Activated CD8-positive, alpha-beta memory T cell treated with anti-CD3 and anti-CD28 coated beads for 36 hours (primary cell): ENCODE results near the gene UCP2. TPM values are rescaled to one million over a fixed set of nuclear protein-coding genes. Genes with fewer than 3 reads are reported as not detected.

Source experiments
- CTCF ChIA-PET: fragments of 350-600 bp; sonication (Branson Sonifier 250); formaldehyde crosslinking; loops from one replicate; lab custom pipeline; 2021; ENCODE audit warnings: antibody characterized with exemption; lab: Charles Lee
- POLR2A ChIA-PET: fragments of 350-600 bp; sonication (Branson Sonifier 250); formaldehyde crosslinking; loops from one replicate; lab custom pipeline; 2021; ENCODE audit warnings: antibody characterized with exemption; lab: Charles Lee
- total RNA-seq, 2 experiments: library from RNA; stranded (reverse); gene quantifications; one replicate each; pipeline ENCODE4 v1.2.3, GENCODE V29; 2021

UCP2 gene
- total RNA-seq, 2 experiments from 2014 or later, result 270 to 279 TPM

DNA sequence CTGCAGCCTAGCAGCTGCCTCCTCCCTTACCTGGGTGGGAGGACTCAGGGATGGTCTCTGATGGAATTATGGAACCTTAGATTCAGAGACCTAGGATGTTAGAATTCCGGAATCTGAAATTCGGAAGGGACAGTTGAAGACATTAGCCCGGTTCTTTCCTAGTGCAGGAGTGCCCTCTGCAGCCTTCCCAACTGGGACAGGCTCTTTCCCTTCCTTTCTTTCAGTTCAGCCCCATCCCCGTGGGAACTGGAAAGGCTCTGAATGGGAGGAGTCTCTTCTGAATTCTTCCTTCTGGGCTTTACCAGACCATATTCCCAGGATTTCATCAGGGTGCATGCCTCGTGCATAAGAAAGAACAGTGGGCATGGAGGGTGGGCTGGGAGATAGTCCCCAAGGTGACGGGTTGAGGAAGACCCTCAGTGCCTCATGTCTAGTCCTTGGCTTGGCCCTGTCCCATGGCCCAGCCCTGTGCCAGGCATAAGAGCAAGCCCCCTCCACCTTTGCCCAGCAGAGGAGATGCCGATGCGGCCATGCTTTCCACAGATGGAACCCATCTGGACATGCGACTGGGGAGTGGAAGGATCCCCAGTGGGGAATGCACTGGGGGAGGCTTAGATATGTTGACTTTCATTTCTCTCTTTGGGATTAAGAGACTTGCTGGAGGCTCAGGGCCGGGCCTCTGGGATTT is 17.4 kb downstream of the UCP2 start:
- ChIA-PET CTCF (interaction anchor here (0.7 to 2.0 kb wide), 6 partner anchors 12 to 86 kb away, joined by 3 to 13 read pairs (median 4); no protein-coding TSS in a partner anchor), POLR2A (interaction anchor here (1.6 kb wide), 1 partner anchor 15 kb away, joined by 6 read pairs; no protein-coding TSS in a partner anchor)

DNA sequence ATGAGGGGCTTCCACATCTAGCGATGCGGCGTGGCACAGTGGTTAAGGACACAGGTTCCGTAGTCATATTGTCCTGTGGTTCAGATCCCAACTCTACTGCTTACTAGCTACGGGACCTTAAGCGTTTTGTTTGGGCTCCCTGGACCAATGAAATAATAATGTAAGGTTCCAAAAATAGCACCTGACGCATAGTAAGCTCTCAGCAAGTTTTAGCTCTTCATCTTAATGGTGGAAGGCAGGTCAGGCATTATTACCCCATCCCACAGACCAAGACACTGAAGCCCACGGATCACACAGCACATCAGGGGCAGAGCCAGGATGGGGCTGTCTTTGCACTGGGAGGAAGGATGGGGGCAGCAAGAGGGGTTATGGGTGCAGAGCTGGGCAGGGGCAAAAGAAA is 18.8 kb downstream of the UCP2 start:
- ChIA-PET CTCF (interaction anchor here (0.8 to 2.0 kb wide), 16 partner anchors 11 to 137 kb away, joined by 3 to 13 read pairs (median 3); partner anchors contain the start of gene UCP2), POLR2A (interaction anchor here (0.6 to 1.6 kb wide), 3 partner anchors 16 to 207 kb away, joined by 3 to 6 read pairs (median 3); no protein-coding TSS in a partner anchor)

DNA sequence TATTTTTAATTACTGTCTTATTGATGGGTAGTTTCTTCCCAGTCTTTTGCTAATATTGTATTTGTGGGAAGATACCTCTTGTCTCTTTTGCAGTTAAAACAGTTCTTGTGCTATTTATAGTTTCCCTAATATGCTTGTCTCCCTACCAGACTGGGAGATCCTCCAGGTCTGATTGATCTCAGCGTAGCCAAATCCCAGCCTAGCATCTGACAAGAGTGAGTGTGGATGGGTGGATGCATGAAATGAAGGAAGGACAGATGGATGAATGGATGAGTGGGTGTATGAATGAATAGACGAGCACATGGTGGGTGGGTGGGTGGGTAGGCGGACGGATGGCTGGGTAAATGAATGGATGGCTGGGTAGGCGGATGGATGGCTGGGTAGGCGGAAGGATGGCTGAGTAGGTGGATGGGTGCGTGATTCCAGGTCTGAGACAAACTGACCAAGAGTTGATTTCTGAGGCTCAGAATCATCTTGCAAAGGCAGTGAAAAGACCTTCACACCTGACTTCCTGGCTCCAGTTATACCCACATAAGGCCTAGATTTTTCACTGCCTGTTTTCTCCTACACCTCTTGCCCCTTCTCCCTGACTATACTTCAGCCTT is 20.4 kb downstream of the UCP2 start:
- ChIA-PET POLR2A (no interaction called here), CTCF (no interaction called here)

DNA sequence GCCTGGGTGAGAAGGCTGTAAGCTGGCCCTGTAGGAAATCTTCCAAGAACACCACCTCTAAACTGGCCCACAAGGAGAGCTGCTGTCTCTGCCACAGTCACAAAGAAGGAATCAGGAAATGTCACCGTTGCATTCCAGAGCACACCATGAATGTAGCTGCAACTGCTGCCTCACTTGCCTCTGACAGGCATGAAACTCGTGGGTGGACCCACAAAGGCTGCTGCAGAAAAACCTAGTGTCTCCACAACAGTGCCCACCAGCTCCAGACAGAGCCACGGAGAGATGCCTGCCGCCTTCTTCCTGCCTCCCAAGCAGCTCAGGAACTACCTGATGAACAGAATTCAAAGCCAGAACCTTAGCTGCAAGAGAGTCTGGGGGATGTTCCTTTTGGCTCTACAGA is 21.3 kb downstream of the UCP2 start:
- CTCF ChIA-PET, result no interaction called here
- POLR2A ChIA-PET, result interaction anchor here (0.5 to 1.3 kb wide), 2 partner anchors 19 to 1109 kb away, joined by 3 to 4 read pairs; no protein-coding TSS in a partner anchor

DNA sequence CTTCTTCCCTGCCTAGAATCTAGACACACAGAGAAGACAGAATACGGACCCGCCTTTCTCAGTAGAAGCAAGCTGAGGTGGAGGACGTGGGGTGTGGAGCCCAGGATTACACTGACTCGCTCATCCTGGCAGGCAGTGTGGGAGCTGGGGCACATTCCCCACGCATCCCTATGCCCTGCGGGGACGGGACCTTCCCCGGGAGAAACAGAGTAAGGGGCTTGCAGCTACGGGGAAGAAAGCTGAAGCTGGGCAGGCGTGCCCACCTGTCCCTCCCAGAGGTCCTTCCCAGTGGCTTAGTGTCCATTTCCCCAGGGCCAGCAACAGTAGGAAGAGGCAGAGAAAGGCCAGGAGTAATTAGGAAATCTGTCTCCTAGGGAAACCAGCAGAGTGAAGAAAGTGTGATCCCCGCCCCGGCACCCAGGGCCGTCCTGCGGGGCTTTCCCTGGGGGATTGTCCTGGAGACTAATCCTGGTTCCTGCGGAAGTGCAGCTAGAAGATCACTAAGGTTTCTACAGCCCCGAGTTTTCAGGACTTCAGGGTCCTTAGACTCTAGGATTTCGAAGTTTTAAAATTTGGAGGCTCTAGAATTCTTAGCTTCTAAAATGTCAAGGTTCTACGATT is 24.0 kb downstream of the UCP2 start:
- ChIA-PET POLR2A (no interaction called here), CTCF (no interaction called here)

DNA sequence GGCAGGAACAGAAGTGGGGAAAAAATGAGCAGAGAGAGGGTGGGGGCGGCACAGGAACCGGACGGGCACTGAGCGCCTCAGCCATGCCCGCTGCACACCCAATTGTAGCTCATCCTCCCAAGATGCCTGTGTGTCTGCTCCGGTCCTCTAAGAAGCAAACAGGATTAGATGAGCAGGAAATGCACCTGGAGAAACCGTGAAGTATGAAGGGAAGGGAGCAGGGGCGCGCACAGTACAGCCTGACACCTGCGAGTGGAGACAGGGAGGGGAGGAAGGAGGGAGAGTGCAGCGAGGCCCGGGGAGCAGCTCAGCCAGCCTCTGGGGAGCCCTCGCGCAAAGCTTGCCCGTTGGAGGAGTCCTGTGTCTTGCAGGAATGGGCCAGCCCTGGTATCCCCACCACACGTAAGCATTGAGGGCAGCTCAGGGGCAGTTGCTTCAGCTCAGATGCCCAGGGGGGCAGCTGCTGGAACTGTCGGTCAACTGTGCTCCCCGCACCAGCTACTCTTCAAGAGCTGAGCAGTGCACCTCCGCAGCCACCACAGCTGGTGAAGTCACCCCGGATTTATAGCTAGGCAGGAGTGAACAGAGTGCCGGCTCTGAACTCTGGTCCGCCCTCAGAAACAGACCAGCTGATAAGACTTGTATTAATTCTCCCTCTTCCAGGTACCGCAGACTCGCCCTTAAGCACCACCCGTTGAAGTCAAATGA is 24.8 kb downstream of the UCP2 start:
- CTCF ChIA-PET, result no interaction called here
- POLR2A ChIA-PET, result no interaction called here

DNA sequence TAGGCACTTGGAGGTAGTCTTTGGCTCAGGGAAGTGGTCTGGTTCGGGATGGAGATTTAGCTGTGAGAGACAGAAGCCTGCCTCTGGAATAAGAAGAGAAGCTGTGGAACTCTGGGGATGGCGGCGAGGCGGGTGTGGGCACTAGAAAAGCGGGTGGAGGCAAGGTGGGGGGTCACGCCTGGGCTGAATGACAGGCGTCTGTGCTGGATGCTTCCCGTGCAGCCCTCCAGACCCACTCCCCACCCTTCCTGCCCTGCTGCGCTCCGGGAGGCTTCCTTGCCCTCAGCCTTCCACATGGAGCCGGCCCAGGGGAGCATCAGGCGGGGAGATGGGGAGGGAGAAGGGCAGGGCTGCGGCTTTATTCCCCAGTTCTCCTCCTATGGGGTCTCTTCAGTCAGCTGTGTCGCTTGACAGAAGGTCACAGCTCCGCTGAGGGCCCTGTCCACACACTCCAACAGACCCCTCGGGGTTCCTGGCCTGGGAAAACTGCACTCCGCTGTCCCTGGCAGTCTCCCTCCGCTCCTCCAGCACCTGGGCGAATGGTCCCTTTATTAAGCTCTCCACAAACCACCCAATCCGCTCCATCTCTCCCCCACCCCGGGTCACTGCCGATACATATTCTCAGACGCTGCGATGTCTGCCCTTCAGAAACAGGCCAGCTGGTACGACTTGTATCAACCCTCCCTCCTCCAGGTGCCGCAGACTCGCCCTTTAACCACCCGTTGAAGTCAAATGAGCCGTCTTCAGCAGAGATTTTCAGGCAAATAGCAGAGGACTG is 25.6 kb downstream of the UCP2 start:
- ChIA-PET POLR2A (no interaction called here), CTCF (no interaction called here)

DNA sequence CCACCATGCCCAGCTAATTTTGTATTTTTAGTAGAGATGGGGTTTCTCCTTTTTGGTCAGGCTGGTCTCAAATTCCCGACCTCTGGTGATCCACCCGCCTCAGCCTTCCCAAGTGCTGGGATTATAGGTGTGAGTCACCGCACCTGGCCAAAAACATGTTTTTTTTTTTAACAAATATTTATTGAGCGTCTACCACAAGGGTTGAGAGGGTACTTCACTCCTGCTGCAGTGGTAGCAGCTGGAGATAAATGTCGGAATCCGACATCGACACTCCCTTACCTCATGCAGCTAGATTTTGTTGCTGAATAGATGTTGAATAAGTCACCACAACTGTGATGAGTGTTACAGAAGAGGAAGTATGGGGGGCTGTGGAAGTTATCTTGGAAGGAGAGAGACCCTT is 30.8 kb downstream of the UCP2 start:
- ChIA-PET POLR2A (no interaction called here), CTCF (no interaction called here)

DNA sequence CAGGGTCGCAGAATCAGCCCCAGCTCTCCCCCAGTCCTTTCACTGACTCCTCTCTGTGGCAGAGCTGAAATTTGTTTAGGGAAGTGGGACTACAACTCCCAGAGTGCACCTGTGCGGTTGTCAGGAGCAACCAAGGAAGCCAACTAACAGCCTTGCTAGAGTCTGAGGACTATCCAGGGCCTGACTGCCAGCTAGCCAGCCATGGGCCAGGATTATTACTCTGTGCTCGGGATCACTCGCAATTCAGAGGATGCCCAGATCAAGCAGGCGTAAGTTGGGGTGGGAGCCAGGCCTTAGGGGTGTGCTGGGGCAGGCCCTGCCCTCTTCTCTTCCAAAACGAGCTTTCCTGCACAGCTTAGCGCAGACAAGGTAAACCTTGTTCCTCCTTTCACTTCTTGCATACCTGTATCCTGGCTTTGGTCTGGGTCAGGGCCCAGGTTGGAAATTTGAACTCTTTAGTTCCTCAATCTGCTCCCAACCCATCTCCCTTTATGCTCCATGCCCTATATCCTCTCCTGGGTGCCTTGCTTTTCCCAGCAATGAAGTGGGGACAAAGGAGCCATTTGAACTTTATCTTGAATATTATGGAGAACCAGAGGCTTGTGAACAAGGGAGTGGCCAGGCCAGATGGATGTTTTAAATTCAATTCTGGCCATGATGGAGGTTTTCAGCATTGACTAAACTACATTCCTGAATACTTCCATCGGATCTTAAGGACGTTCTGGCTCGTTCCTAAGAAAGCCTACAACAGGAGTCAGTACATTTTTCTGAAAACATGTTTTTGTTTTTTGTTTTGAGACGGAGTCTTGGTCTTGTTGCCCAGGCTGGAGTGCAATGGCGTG is 31.6 kb downstream of the UCP2 start, which contains the start of gene DNAJB13:
Gene DNAJB13 (plus strand): TSS at position 158 of the 842 bp plus-strand sequence. CDS start 44 bp downstream, at position 202.
- POLR2A ChIA-PET, result no interaction called here
- CTCF ChIA-PET, result interaction anchor here (1.3 kb wide), 1 partner anchor 28 kb away, joined by 3 read pairs; no protein-coding TSS in a partner anchor

DNA sequence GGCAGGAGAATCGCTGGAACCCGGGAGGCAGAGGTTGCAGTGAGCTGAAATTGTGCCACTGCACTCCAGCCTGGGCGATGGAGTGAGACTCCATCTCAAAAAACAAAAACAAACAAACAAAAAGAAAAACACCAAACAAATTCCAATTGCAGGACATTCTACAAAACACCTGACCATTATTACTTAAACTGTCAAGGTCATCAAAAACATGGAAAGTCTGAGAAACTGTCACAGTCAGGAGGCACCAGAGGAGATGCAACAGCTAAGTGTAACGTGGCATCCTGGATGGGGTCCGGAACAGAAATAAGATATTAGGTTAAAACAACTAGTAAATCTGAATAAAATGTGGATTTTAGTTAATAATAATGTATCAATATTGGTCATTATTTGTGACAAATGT is 32.7 kb downstream of the UCP2 start:
- POLR2A ChIA-PET, result no interaction called here
- CTCF ChIA-PET, result no interaction called here

DNA sequence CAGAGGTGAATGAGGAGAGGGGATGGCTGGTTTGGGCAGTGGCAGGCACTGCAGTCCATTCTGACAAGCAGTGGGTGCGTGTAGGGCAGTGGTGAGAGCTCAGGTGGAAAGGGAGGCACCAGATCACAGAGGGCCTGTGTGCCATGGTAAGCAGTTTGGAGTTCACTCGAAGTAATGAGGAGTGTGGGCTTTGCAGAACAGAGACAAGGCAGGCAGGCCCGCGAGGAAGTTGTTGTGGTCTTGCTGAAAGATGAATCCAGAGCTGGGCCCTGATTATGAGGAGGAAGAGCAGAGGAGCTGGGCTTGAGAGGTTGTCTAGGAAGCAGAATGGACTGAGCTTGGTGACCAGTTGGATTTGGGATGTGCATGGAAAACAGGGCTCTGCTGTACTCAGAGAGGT is 33.4 kb downstream of the UCP2 start:
- CTCF ChIA-PET, result no interaction called here

DNA sequence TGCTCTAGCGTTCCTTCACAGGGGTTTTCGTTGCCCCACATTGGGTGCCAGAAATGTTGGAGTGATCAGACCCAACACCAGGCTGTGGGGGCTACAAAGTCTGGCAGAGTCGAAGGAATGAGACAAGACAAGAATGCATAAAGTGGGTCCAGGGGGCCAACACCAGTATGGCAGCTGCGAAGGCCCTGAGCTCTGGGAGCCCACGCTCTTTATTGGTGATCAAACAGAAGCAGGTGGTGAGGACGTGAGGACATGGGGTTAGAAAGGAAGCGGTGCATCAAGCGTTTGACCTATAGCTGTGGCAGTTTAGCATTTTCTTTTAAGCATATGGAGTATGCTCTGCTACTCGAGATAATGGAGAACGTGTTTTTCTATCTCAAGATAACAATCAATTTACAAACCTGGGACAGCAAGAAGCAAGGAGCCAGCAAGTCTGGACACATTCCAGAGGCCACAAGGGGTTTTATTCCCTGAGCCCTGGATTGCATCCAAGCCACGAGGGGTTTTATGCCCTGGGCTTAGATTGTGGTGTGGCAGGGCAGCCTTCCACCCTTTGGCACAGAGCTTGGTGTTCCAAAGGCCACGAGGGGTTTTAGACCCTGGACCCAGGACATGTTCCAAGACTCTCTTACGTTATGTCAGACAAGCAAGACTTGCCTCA is 35.7 kb downstream of the UCP2 start:
- ChIA-PET CTCF (interaction anchor here (0.6 kb wide), 1 partner anchor 293 kb away, joined by 3 read pairs; no protein-coding TSS in a partner anchor), POLR2A (interaction anchor here (0.7 kb wide), 1 partner anchor 221 kb away, joined by 3 read pairs; no protein-coding TSS in a partner anchor)

More for the DNA sequence above, 33.4 kb downstream of the UCP2 start:
- POLR2A ChIA-PET, result no interaction called here

DNA sequence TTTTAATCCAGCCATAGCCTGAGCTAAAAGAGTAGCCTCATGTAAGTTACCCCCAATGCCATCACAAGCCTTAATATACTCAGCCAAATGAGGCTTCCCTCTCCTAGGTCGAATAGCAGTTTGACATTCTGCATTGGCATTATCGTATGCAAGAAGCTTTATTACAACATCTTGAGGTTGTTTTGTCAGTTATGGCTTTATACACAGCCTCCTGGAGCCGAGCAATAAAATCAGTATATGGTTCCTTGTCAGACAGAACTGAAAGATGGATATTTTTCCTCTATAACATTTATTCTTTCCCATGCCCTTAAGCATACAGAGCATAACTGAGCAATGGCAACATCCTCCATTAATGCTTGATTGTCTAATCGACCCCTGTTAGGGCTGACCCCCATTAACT is 37.2 kb downstream of the UCP2 start:
- ChIA-PET POLR2A (no interaction called here), CTCF (interaction anchor here (0.8 kb wide), 1 partner anchor 19 kb away, joined by 3 read pairs; no protein-coding TSS in a partner anchor)

DNA sequence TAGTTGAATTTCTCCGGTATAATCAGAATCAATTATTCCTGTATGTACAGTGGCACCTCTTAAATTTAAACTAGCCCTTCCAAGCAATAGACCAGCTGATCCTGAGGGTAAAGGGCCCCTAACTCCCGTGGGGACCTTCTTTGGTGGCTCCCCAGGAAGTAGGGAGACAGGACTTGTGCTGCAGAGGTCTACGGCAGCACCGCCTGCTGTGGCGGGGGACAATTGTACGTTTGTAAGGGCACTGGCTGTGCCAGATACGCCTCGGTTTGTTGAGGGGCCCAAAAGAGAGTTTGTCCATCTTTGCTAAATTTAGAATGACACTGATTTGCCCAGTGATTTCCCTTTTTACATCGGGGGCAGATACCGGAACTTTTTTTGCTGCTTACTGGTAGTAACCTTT is 37.7 kb downstream of the UCP2 start:
- ChIA-PET CTCF (no interaction called here), POLR2A (no interaction called here)

DNA sequence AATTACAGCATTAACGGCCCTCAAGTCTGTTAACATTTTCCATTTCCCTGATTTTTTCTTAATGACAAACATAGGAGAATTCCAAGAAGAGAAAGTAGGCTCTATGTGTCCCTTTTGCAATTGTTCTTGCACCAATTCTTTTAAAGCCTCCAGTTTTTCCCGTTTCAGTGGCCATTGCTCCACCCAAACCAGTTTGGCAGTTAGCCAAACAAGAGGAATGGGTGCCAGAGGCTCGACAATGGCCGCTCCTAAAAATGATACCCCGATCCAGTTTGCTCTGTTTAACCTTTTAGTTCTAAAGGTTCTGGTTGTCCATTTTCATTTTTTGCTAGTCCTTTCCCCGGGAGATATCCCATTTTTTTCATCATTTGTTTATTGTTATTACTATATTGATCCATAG is 38.6 kb downstream of the UCP2 start:
- ChIA-PET CTCF (no interaction called here), POLR2A (no interaction called here)

DNA sequence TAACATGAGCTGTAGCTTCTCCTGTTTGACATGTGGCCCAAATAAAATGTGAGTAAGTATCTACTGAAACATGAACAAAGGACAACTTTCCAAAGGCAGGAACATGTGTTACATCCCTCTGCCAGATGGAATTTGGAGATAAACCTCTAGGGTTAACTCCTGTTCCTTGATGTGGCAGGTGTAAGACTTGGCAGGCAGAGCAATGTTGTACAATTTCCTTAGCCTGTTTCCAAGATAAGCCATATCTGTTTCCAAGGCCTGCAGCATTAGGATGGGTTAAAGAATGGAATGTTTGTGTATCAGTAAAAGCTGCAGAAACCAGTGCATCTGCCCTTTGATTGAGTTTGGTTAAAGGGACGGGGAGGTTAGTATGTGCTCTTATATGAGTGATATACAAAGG is 40.6 kb downstream of the UCP2 start:
- ChIA-PET POLR2A (no interaction called here), CTCF (no interaction called here)

DNA sequence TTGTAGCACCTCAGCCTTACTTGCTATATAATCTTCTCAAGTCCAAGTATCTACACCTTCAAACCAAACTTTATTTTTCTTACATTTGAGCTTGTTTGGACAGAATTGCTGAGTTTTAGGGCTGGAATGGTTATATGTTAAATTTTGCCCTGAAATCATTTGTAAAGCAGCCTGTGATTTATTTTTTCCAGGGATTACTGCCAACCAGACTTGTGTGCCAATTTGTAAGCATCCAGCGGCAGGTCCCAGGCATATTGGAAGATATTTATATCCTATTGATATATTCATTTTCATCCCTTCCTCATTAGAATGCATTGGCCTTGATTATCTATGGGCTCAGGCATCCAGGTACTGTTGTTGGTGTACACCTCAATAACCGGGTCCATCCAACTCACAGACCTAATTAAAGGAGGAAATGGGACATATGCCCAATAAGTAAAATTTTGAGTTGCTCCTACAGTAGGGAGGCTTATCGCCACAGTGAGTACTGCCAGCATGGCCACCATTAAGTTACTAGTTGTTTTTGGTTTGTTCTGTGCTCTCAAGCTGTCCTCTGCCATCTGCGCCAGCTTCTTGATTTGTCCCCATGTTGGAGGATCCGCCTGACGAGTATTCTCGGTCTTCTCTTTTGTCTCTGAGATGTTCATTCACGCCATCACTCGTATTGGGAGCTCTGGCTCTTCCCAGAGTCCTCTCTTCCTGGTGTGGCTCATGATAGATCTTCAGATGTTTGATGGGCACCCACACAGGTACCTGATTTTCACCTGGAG is 41.7 kb downstream of the UCP2 start:
- ChIA-PET CTCF (no interaction called here), POLR2A (no interaction called here)
